IPS-20b (cell line): Measurements from ENCODE around the gene PSENEN.
A peak's percentile ranks its signal among the peaks of the same experiment; 100 is the strongest.

Source experiments
- H3K27ac ChIP-seq: one replicate; pipeline ENCODE4 v1.5.1; 2013; ENCODE audit warnings: low read length
- H3K27me3 ChIP-seq: 2 replicates; pipeline ENCODE4 v1.6.1; 2013; ENCODE audit warnings: mild to moderate bottlenecking, low read length, inconsistent platforms; ENCODE audit not compliant: insufficient read depth
- H3K36me3 ChIP-seq: 2 replicates; pipeline ENCODE4 v1.6.1; 2013; ENCODE audit warnings: low read depth, mild to moderate bottlenecking, inconsistent platforms, low read length, moderate library complexity; ENCODE audit not compliant: insufficient read depth
- H3K4me1 ChIP-seq: 2 replicates; pipeline ENCODE4 v1.6.1; 2013; ENCODE audit warnings: mild to moderate bottlenecking, control low read depth, inconsistent platforms, low read length, moderate library complexity; ENCODE audit not compliant: insufficient read depth
- H3K4me3 ChIP-seq: 2 replicates; pipeline ENCODE4 v1.5.1; 2013; ENCODE audit warnings: mild to moderate bottlenecking, low read length, inconsistent platforms
- H3K9ac ChIP-seq: 2 replicates; pipeline ENCODE4 v1.6.1; 2013; ENCODE audit warnings: low read depth, mild to moderate bottlenecking, inconsistent platforms, low read length, moderate library complexity
- H3K9me3 ChIP-seq: 2 replicates; pipeline ENCODE4 v1.6.1; 2013; ENCODE audit warnings: mild to moderate bottlenecking, low read depth, low read length, inconsistent platforms; ENCODE audit not compliant: insufficient read depth

PSENEN gene

GRCh38 chr19:35738887-35739229 is 6.6 kb upstream of the PSENEN start:
- H3K36me3 ChIP-seq, result peaks cover 48% of the 10 kb centered on the region
- H3K27ac ChIP-seq, result no peak overlapping the region
- no peak overlapping the region for H3K4me3 ChIP-seq
- no peaks in the 10 kb centered on the region for H3K9me3 ChIP-seq
- no peak overlapping the region for H3K9ac ChIP-seq
- H3K27me3 ChIP-seq, result no peaks in the 10 kb centered on the region
- no peaks in the 10 kb centered on the region for H3K4me1 ChIP-seq

GRCh38 chr19:35739275-35740107 is 6.0 kb upstream of the PSENEN start:
- H3K4me1 ChIP-seq, result no peaks in the 10 kb centered on the region
- H3K36me3 ChIP-seq, result peaks cover 42% of the 10 kb centered on the region
- H3K9me3 ChIP-seq, result no peaks in the 10 kb centered on the region
- no peak overlapping the region for H3K27ac ChIP-seq
- H3K4me3 ChIP-seq, result peak overlapping the region; percentile 80
- peak overlapping the region; percentile 70; the same call in 1 of the 2 replicates for H3K9ac ChIP-seq
- no peaks in the 10 kb centered on the region for H3K27me3 ChIP-seq

GRCh38 chr19:35740108-35740422 is 5.4 kb upstream of the PSENEN start:
- peaks cover 37% of the 10 kb centered on the region for H3K36me3 ChIP-seq
- H3K4me3 ChIP-seq, result peak overlapping the region; percentile 80
- peak overlapping the region; percentile 70; the same call in 1 of the 2 replicates for H3K9ac ChIP-seq
- H3K9me3 ChIP-seq, result no peaks in the 10 kb centered on the region
- no peaks in the 10 kb centered on the region for H3K4me1 ChIP-seq
- no peaks in the 10 kb centered on the region for H3K27me3 ChIP-seq
- H3K27ac ChIP-seq, result no peak overlapping the region

- Histone ChIP-seq H3K9me3 (no peaks in the 10 kb centered on the region), H3K36me3 (peaks cover 33% of the 10 kb centered on the region), H3K9ac (peak overlapping the region; percentile 82), H3K4me3 (peak overlapping the region; percentile 80), H3K27ac (peak overlapping the region; percentile 52), H3K4me1 (no peaks in the 10 kb centered on the region), H3K27me3 (no peaks in the 10 kb centered on the region)
Measured at GRCh38 chr19:35740423-35741202, 4.8 kb upstream of the PSENEN start.

GRCh38 chr19:35741203-35741515 is 4.3 kb upstream of the PSENEN start:
- H3K9ac ChIP-seq, result peak overlapping the region; percentile 82
- H3K4me3 ChIP-seq, result peak overlapping the region; percentile 80
- no peaks in the 10 kb centered on the region for H3K27me3 ChIP-seq
- H3K27ac ChIP-seq, result peak overlapping the region; percentile 52
- peaks cover 1% of the 10 kb centered on the region; the same call in 1 of the 2 replicates for H3K4me1 ChIP-seq
- H3K36me3 ChIP-seq, result peaks cover 29% of the 10 kb centered on the region
- H3K9me3 ChIP-seq, result no peaks in the 10 kb centered on the region

GRCh38 chr19:35742121-35742724 is 3.2 kb upstream of the PSENEN start, which contains the start of gene IGFLR1:
Gene IGFLR1 (minus strand): TSS chr19:35742452. CDS start chr19:35741180, 1,272 bp downstream.
- Histone ChIP-seq H3K9ac (no peak within 1 kb of the TSS; the same call in 1 of the 2 replicates), H3K9me3 (no peaks in the 10 kb centered on the region), H3K4me1 (peaks cover 3% of the 10 kb centered on the region; the same call in 1 of the 2 replicates), H3K4me3 (peak within 1 kb of the TSS; percentile 80), H3K27me3 (no peaks in the 10 kb centered on the region), H3K36me3 (peaks cover 19% of the 10 kb centered on the region), H3K27ac (no peak within 1 kb of the TSS)

GRCh38 chr19:35743640-35744429 is 1.6 kb upstream of the PSENEN start:
- peak overlapping the region; percentile 83 for H3K4me3 ChIP-seq
- peaks cover 3% of the 10 kb centered on the region; the same call in 1 of the 2 replicates for H3K4me1 ChIP-seq
- H3K9ac ChIP-seq, result peak overlapping the region; percentile 97; the same call in 1 of the 2 replicates
- peaks cover 4% of the 10 kb centered on the region for H3K36me3 ChIP-seq
- no peaks in the 10 kb centered on the region for H3K27me3 ChIP-seq
- no peaks in the 10 kb centered on the region for H3K9me3 ChIP-seq
- no peak overlapping the region for H3K27ac ChIP-seq

- Histone ChIP-seq H3K9me3 (no peaks in the 10 kb centered on the region), H3K9ac (peak overlapping the region; percentile 97; the same call in 1 of the 2 replicates), H3K4me3 (peak overlapping the region; percentile 83), H3K36me3 (no peaks in the 10 kb centered on the region), H3K27me3 (no peaks in the 10 kb centered on the region), H3K27ac (peak overlapping the region; percentile 94), H3K4me1 (peaks cover 3% of the 10 kb centered on the region; the same call in 1 of the 2 replicates)
Measured at GRCh38 chr19:35744430-35745327, 772 bp upstream of the PSENEN start.

- peak overlapping the region; percentile 65 for H3K27ac ChIP-seq
Measured at GRCh38 chr19:35746087-35746462, 624 bp downstream of the PSENEN start.

GRCh38 chr19:35746531-35746930 is 1.1 kb downstream of the PSENEN start:
- Histone ChIP-seq H3K36me3 (no peaks in the 10 kb centered on the region), H3K4me3 (peak overlapping the region; percentile 83), H3K9me3 (no peaks in the 10 kb centered on the region), H3K27ac (no peak overlapping the region), H3K9ac (peak overlapping the region; percentile 97; the same call in 1 of the 2 replicates), H3K4me1 (peaks cover 3% of the 10 kb centered on the region; the same call in 1 of the 2 replicates), H3K27me3 (no peaks in the 10 kb centered on the region)

More at GRCh38 chr19:35746087-35746462, 624 bp downstream of the PSENEN start:
- Histone ChIP-seq H3K36me3 (no peaks in the 10 kb centered on the region), H3K4me1 (peaks cover 3% of the 10 kb centered on the region; the same call in 1 of the 2 replicates), H3K4me3 (peak overlapping the region; percentile 83), H3K9me3 (no peaks in the 10 kb centered on the region), H3K9ac (peak overlapping the region; percentile 97; the same call in 1 of the 2 replicates), H3K27me3 (no peaks in the 10 kb centered on the region)
